H1 (cell line): Measurements from ENCODE around the gene SKIC8. TPM values are rescaled to one million over a fixed set of nuclear protein-coding genes. Genes with fewer than 3 reads are reported as not detected.

ENCODE experiments used
- CTCF ChIA-PET: fragments of 300-600 bp; sonication (Branson Sonifier 250); formaldehyde crosslinking; loops from one replicate; lab custom pipeline; 2021; ENCODE audit not compliant: partially characterized antibody; lab: Charles Lee
- POLR2A ChIA-PET: fragments of 300-600 bp; sonication (Branson Sonifier 250); formaldehyde crosslinking; loops from one replicate; lab custom pipeline; 2021; ENCODE audit warnings: inconsistent platforms; ENCODE audit not compliant: partially characterized antibody; lab: Charles Lee
- DNase-seq, 2 experiments: peaks; one replicate each; pipeline versions ENCODE4 v3.0.0 to v3.0.0-alpha.2; 2010 to 2022; ENCODE audit warnings: low spot score in 2 of 2, low read depth in 1 of 2, mixed read lengths in 1 of 2
- FAIRE-seq: peaks from 2 replicates; lab custom pipeline; 2011; peaks lifted over from hg19 to GRCh38; lab: Jason Lieb, UNC
- H2AFZ ChIP-seq: 2 replicates; pipeline ENCODE4 v1.8.1; 2012; ENCODE audit warnings: low read length, inconsistent platforms
- H2AK5ac ChIP-seq: 2 replicates; pipeline ENCODE4 v1.6.1; 2013; ENCODE audit warnings: low read depth, low read length
- H2BK120ac ChIP-seq: replicated peaks from 2 replicates; pipeline ENCODE3; 2013; ENCODE audit warnings: low read depth, low read length, inconsistent platforms
- H2BK12ac ChIP-seq: 2 replicates; pipeline ENCODE4 v1.6.1; 2013; ENCODE audit warnings: low read depth, low read length
- H2BK15ac ChIP-seq: 2 replicates; pipeline ENCODE4 v1.6.1; 2013; ENCODE audit warnings: low read length
- H2BK20ac ChIP-seq: 2 replicates; pipeline ENCODE4 v1.6.1; 2013; ENCODE audit warnings: low read length
- H2BK5ac ChIP-seq: 2 replicates; pipeline ENCODE4 v1.6.1; 2013; ENCODE audit warnings: low read depth, low read length
- H3K14ac ChIP-seq: 2 replicates; pipeline ENCODE4 v1.6.1; 2013; ENCODE audit warnings: inconsistent platforms; ENCODE audit not compliant: insufficient read length
- H3K18ac ChIP-seq: 2 replicates; pipeline ENCODE4 v1.6.1; 2013; ENCODE audit warnings: low read length; ENCODE audit errors: extremely low read depth
- H3K23ac ChIP-seq: 2 replicates; pipeline ENCODE4 v1.6.1; 2013; ENCODE audit warnings: inconsistent platforms; ENCODE audit not compliant: insufficient read length
- H3K23me2 ChIP-seq: 2 replicates; pipeline ENCODE4 v1.6.1; 2013; ENCODE audit warnings: low read depth, low read length
- H3K27ac ChIP-seq: 2 replicates; pipeline ENCODE4 v1.6.1; 2011; ENCODE audit warnings: low read depth, low read length, inconsistent platforms
- H3K27me3 ChIP-seq, 4 experiments: replicated peaks in 1 of 4; 1 replicate in 1 of 4; 2 replicates in 3 of 4; pipeline versions ENCODE4 v1.6.1 to v1.8.1; 2011 to 2013; ENCODE audit warnings: low read length in 3 of 4, mild to moderate bottlenecking in 3 of 4, inconsistent platforms in 2 of 4, mixed read lengths in 2 of 4, moderate library complexity in 1 of 4; ENCODE audit not compliant: control insufficient read depth in 3 of 4, insufficient read depth in 3 of 4; ENCODE audit errors: extremely low read depth in 1 of 4
- H3K36me3 ChIP-seq, 4 experiments: 2 replicates each; pipeline versions ENCODE4 v1.6.1 to v1.8.1; 2011 to 2013; ENCODE audit warnings: mild to moderate bottlenecking in 4 of 4, low read length in 3 of 4, moderate library complexity in 2 of 4, control low read depth in 1 of 4, inconsistent platforms in 1 of 4; ENCODE audit not compliant: insufficient read depth in 4 of 4, control insufficient read depth in 2 of 4
- H3K4ac ChIP-seq: replicated peaks from 2 replicates; pipeline ENCODE3; 2013; ENCODE audit warnings: low read length, low read depth, mixed read lengths, inconsistent platforms; ENCODE audit not compliant: insufficient read length
- H3K4me1 ChIP-seq, 4 experiments: replicated peaks in 1 of 4; 1 replicate in 1 of 4; 2 replicates in 3 of 4; pipeline versions ENCODE4 v1.6.1 to v1.8.1; 2011 to 2013; ENCODE audit warnings: low read length in 3 of 4, inconsistent platforms in 2 of 4, mixed read lengths in 1 of 4; ENCODE audit not compliant: insufficient read depth in 4 of 4, control insufficient read depth in 3 of 4
- H3K4me2 ChIP-seq, 2 experiments: 2 replicates each; pipeline versions ENCODE4 v1.6.1 to v1.8.1; 2011 to 2013; ENCODE audit warnings: low read depth in 2 of 2, low read length in 2 of 2, control low read depth in 1 of 2, inconsistent platforms in 1 of 2, mild to moderate bottlenecking in 1 of 2; ENCODE audit not compliant: insufficient read depth in 1 of 2
- H3K4me3 ChIP-seq, 4 experiments: fragments of 200-600, 300-600 bp in 1 of 4; sonication (generic), shearing (Covaris generic), sonication (Bioruptor Twin) in 1 of 4; 2 replicates each; pipeline versions ENCODE4 v1.5.1 to v1.8.1; 2011 to 2016; ENCODE audit warnings: low read length in 4 of 4, low read depth in 3 of 4, control low read depth in 2 of 4, inconsistent platforms in 2 of 4, mild to moderate bottlenecking in 2 of 4, mixed read lengths in 1 of 4, moderate library complexity in 1 of 4; ENCODE audit not compliant: insufficient read depth in 2 of 4; ENCODE audit errors: extremely low read depth in 1 of 4
- H3K56ac ChIP-seq: replicated peaks from 2 replicates; pipeline ENCODE3; 2013; ENCODE audit warnings: low read depth, mild to moderate bottlenecking, mixed read lengths, low read length, inconsistent platforms; ENCODE audit not compliant: insufficient read length
- H3K79me1 ChIP-seq: 2 replicates; pipeline ENCODE4 v1.6.1; 2013; ENCODE audit warnings: low read depth, low read length, control low read depth
- H3K79me2 ChIP-seq, 2 experiments: 2 replicates each; pipeline versions ENCODE4 v1.6.1 to v1.8.1; 2012 to 2013; ENCODE audit warnings: low read length in 2 of 2, mild to moderate bottlenecking in 2 of 2, inconsistent platforms in 1 of 2; ENCODE audit not compliant: insufficient read depth in 2 of 2, control insufficient read depth in 1 of 2
- H3K9ac ChIP-seq, 4 experiments: replicated peaks in 1 of 4; 1 replicate in 1 of 4; 2 replicates in 3 of 4; pipeline versions ENCODE4 v1.6.1 to v1.8.1; 2011 to 2013; ENCODE audit warnings: low read depth in 3 of 4, low read length in 3 of 4, control low read depth in 2 of 4, mild to moderate bottlenecking in 2 of 4, moderate library complexity in 2 of 4, inconsistent platforms in 1 of 4; ENCODE audit errors: extremely low read depth in 1 of 4
- H3K9me3 ChIP-seq, 2 experiments: 2 replicates each; pipeline versions ENCODE4 v1.6.1 to v1.8.1; 2012 to 2013; ENCODE audit warnings: mild to moderate bottlenecking in 2 of 2, moderate library complexity in 2 of 2, control low read depth in 1 of 2, inconsistent platforms in 1 of 2, low read depth in 1 of 2, low read length in 1 of 2, mixed read lengths in 1 of 2; ENCODE audit not compliant: insufficient read depth in 2 of 2
- H4K20me1 ChIP-seq, 2 experiments: replicated peaks in 1 of 2; 2 replicates each; pipeline versions ENCODE3 to v1.8.1; 2011 to 2013; ENCODE audit warnings: inconsistent platforms in 2 of 2, low read length in 2 of 2, mild to moderate bottlenecking in 1 of 2; ENCODE audit not compliant: insufficient read depth in 2 of 2, control insufficient read depth in 1 of 2
- H4K5ac ChIP-seq: 2 replicates; pipeline ENCODE4 v1.6.1; 2013; ENCODE audit warnings: low read length, low read depth, mixed read lengths, inconsistent platforms; ENCODE audit not compliant: insufficient read length
- H4K8ac ChIP-seq: 2 replicates; pipeline ENCODE4 v1.8.0; 2013; ENCODE audit warnings: mild to moderate bottlenecking, moderate library complexity, low read length, inconsistent platforms; ENCODE audit not compliant: insufficient read depth; ENCODE audit errors: extremely low read depth
- H4K91ac ChIP-seq: replicated peaks from 2 replicates; pipeline ENCODE3; 2013; ENCODE audit warnings: low read length, mixed read lengths, inconsistent platforms; ENCODE audit not compliant: insufficient read length
- GABPA ChIP-seq: IDR thresholded peaks from 2 replicates; pipeline ENCODE4 v1.6.1; 2011; ENCODE audit warnings: mild to moderate bottlenecking, low read length, moderate library complexity, borderline replicate concordance; ENCODE audit not compliant: insufficient read depth
- KDM4A ChIP-seq: IDR thresholded peaks from one replicate; pipeline ENCODE4 v1.7.1; 2012; ENCODE audit warnings: low read depth, mild to moderate bottlenecking, moderate library complexity, low read length, inconsistent platforms; ENCODE audit not compliant: severe bottlenecking
- NANOG ChIP-seq: IDR thresholded peaks from 2 replicates; pipeline ENCODE4 v1.6.1; 2011; ENCODE audit warnings: low read length, low read depth, mild to moderate bottlenecking, inconsistent platforms; ENCODE audit not compliant: insufficient read depth, poor library complexity, severe bottlenecking
- WGBS, 2 experiments: shearing (Covaris generic) in 1 of 2; methylation state at CpG; one replicate each; pipeline versions ENCODE4 v1.1.6 to v1.1.7; 2013 to 2015; ENCODE audit warnings: low lambda C conversion rate in 2 of 2, mixed read lengths in 2 of 2, inconsistent platforms in 1 of 2, low coverage in 1 of 2, missing lambda C conversion rate in 1 of 2; ENCODE audit not compliant: insufficient replicate concordance in 2 of 2, insufficient coverage in 1 of 2, insufficient read length in 1 of 2; ENCODE audit errors: extremely low coverage in 1 of 2, missing lambda C conversion rate in 1 of 2; 5-methylcytosine and 5-hydroxymethylcytosine counted together
- polyA plus RNA-seq, 7 experiments: library from polyadenylated mRNA; depleted of rRNA in 3 of 7; stranded (reverse) in 5 of 7; unstranded in 2 of 7; fragments of >200 nt in 5 of 7; fragments of 200-250 nt in 2 of 7; gene quantifications; 1 replicate in 5 of 7; 2 replicates in 1 of 7; 4 replicates in 1 of 7; pipeline versions ENCODE4 v1.2.1 to v1.2.3, GENCODE V29; 2011 to 2013; ENCODE audit warnings: missing spikeins in 2 of 7, mixed read lengths in 2 of 7
- total RNA-seq: library from RNA; stranded (reverse); fragmentation: NEBNext Ultra II Directional; extraction: Animal tissue kit (Norgen Biotek cat#: 25700); gene quantifications from 2 replicates; pipeline ENCODE4 v1.2.1, GENCODE V29; 2021

The SKIC8 gene
- total and polyA plus RNA-seq, 2 of the 8 experiments (the other 6 are each of a cell fraction or from before 2014, with no cell fraction given) = 44.2 to 77.7 TPM

DNA sequence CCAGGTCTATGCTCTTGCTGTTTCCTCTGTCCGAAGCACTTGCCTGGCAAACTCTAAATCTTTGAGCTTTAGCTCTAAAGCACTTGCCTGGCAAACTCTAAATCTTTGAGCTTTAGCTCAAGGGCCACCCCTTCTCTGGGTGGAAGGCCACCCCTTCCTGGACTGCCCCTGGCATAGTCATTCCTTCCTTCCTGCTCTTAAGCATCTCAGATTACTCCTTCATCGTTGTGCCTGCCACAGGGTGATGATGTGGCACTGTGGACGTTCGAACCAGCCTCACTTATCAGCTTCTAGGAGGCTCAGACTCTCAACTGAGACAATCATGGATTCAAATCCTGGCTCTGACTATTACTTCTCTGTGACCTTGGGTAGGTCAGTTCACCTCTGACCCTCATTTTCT, 30.2 kb upstream of the SKIC8 start:
- no peak overlapping the region for H3K4me2 ChIP-seq
- 75% methylated on average over 4 of the region's 4 CpGs; no CpG with 5 or more reads in 1 of the 2 experiments for WGBS, 2 experiments
- POLR2A ChIA-PET = interaction anchor here (1.1 to 1.8 kb wide), 2 partner anchors 10 to 30 kb away, joined by 3 to 7 read pairs; partner anchors contain the start of genes CRABP1 and SKIC8
- FAIRE-seq = no peak
- H3K18ac ChIP-seq = no peak overlapping the region
- H2AK5ac ChIP-seq = no peak overlapping the region
- no peaks in the 10 kb centered on the region for H3K9me3 ChIP-seq
- H2BK20ac ChIP-seq = no peak overlapping the region
- H2AFZ ChIP-seq = no peak overlapping the region
- no peak overlapping the region for H3K27ac ChIP-seq
- CTCF ChIA-PET = interaction anchor here (0.6 to 1.7 kb wide), 8 partner anchors 10 to 369 kb away, joined by 3 to 7 read pairs (median 3); partner anchors contain the start of gene CRABP1
- peak overlapping the region; percentile 34 for H4K91ac ChIP-seq
- no peak overlapping the region for H3K4ac ChIP-seq
- H2BK15ac ChIP-seq = no peak overlapping the region
- H3K4me1 ChIP-seq = peaks cover 5 to 11% (median 8%) of the 10 kb centered on the region in 4 experiments
- no peak overlapping the region for H4K8ac ChIP-seq
- no peak overlapping the region; the same call in 1 of the 2 replicates for H2BK12ac ChIP-seq
- no peaks in the 10 kb centered on the region for H3K79me1 ChIP-seq
- no peaks in the 10 kb centered on the region for H3K79me2 ChIP-seq
- H3K36me3 ChIP-seq = no peaks in the 10 kb centered on the region
- no peaks in the 10 kb centered on the region for H4K20me1 ChIP-seq
- H3K23me2 ChIP-seq = no peaks in the 10 kb centered on the region
- no peak overlapping the region for H3K56ac ChIP-seq
- H4K5ac ChIP-seq = no peak overlapping the region
- no peak overlapping the region for H2BK5ac ChIP-seq
- H2BK120ac ChIP-seq = no peak overlapping the region
- H3K27me3 ChIP-seq = no peaks in the 10 kb centered on the region
- no peak overlapping the region for H3K14ac ChIP-seq
- no peak overlapping the region for H3K9ac ChIP-seq
- H3K4me3 ChIP-seq = no peak overlapping the region
- H3K23ac ChIP-seq = no peak overlapping the region
- no peak for DNase-seq
- TF ChIP-seq KDM4A (no peak), NANOG (no peak), GABPA (no peak)
